Erythroblast (primary cell): ENCODE data around the gene ARHGEF35.
"Not testable (repeated sequence)": the region's sequence is repeated elsewhere in the genome, so short reads cannot be mapped to it uniquely, and the experiment has no call there.

Experiments used
- GATA1 ChIP-seq: IDR thresholded peaks from 2 replicates; pipeline ENCODE4 v1.6.1; 2011; ENCODE audit warnings: low read depth, mild to moderate bottlenecking, control low read depth, low read length, moderate library complexity
- POLR2A ChIP-seq: IDR thresholded peaks from 2 replicates; pipeline ENCODE4 v1.6.1; 2011; ENCODE audit warnings: mild to moderate bottlenecking, low read length

DNA sequence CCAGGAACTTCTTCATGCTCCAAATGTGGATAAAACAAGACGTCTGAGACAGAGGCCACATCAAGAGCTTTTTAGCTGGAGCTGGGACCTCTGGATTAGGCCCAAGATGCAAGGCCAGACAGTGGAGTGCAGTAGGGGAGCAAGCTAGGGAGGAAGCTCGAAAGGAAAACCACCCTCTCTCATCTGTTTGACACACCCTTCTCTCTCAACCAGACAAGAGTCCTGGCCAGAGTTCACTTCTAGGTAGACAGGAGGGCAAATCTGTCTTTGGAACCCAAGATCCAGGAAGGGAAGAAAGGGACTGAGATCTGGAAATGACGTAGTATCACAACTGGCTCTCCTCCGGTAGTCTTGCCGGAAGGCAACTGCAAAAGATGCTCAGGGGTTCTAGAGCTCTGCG is 1.2 kb downstream of the ARHGEF35 start:
- not testable (repeated sequence) for TF ChIP-seq POLR2A, GATA1
